ENCODE data around the gene A3GALT2. TPM values are rescaled to one million over a fixed set of nuclear protein-coding genes. Genes with fewer than 3 reads are reported as not detected.

A3GALT2 gene
- total RNA-seq, 1 experiment from 2014 or later: not detected

- no peak overlapping the region for H3K27ac Mint-ChIP-seq
- no peaks in the 10 kb centered on the region; the same call in 1 of the 2 replicates for H3K27me3 Mint-ChIP-seq (ENCODE audit: low read depth)
- no peak for ATAC-seq
- DNase-seq (ENCODE audit: low spot score): no peak
- H3K4me3 Mint-ChIP-seq: no peak overlapping the region
- ChIA-PET POLR2A (no interaction called here), CTCF (interaction anchor here (0.7 to 2.9 kb wide), 6 partner anchors 11 to 266 kb away, joined by 3 to 13 read pairs (median 4); no protein-coding TSS in a partner anchor)
- H3K36me3 Mint-ChIP-seq: no peaks in the 10 kb centered on the region
- no peaks in the 10 kb centered on the region for H3K9me3 Mint-ChIP-seq
- H3K4me1 Mint-ChIP-seq: no peaks in the 10 kb centered on the region
- TF ChIP-seq ZNF671 (CRISPR knock-in tag; IDR thresholded peaks at IDR 0.05): no peak
- TF ChIP-seq E2F5 (CRISPR knock-in tag; IDR thresholded peaks at IDR 0.05): no peak
- no peak for TF ChIP-seq NR2C2 (CRISPR knock-in tag; IDR thresholded peaks at IDR 0.05)
- no peak for TF ChIP-seq NR3C1 (CRISPR knock-in tag; conservative IDR thresholded peaks at IDR 0.05; ENCODE audit: low read depth)
- no peak for TF ChIP-seq ZMAT4 (CRISPR knock-in tag; IDR thresholded peaks at IDR 0.05)
- TF ChIP-seq MLX (CRISPR knock-in tag; IDR thresholded peaks at IDR 0.05): no peak
- no peak for TF ChIP-seq ZNF121 (CRISPR knock-in tag; IDR thresholded peaks at IDR 0.05)
- no peak for TF ChIP-seq ATF2 (CRISPR knock-in tag; IDR thresholded peaks at IDR 0.05; ENCODE audit: borderline replicate concordance, low read depth)
- no peak for TF ChIP-seq PREB (CRISPR knock-in tag; IDR thresholded peaks at IDR 0.05; ENCODE audit: borderline replicate concordance)
Observed at GRCh38 chr1:33323663-33324477, 3.0 kb upstream of the A3GALT2 start.

- Mint-ChIP-seq H3K36me3 (no peaks in the 10 kb centered on the region), H3K27ac (no peak overlapping the region), H3K4me1 (no peaks in the 10 kb centered on the region), H3K9me3 (no peaks in the 10 kb centered on the region), H3K4me3 (no peak overlapping the region), H3K27me3 (ENCODE audit: low read depth) (peaks cover 3% of the 10 kb centered on the region)
- DNase-seq (ENCODE audit: low spot score) (no peak), ATAC-seq (no peak)
- ChIA-PET POLR2A (no interaction called here), CTCF (interaction anchor here (1.0 to 2.9 kb wide), 5 partner anchors 10 to 133 kb away, joined by 3 to 13 read pairs (median 5); no protein-coding TSS in a partner anchor)
- TF ChIP-seq ERG (CRISPR knock-in tag; IDR thresholded peaks at IDR 0.05) (no peak), KAT7 (CRISPR knock-in tag; IDR thresholded peaks at IDR 0.05; ENCODE audit: borderline replicate concordance) (no peak), JUN (CRISPR knock-in tag; IDR thresholded peaks at IDR 0.05) (no peak), HMGA2 (CRISPR knock-in tag; IDR thresholded peaks at IDR 0.05) (no peak), FOXP1 (CRISPR knock-in tag; IDR thresholded peaks at IDR 0.05; ENCODE audit: borderline replicate concordance) (no peak), IRF2 (CRISPR knock-in tag; IDR thresholded peaks at IDR 0.05; ENCODE audit: borderline replicate concordance, low read depth) (no peak), NFATC4 (CRISPR knock-in tag; IDR thresholded peaks at IDR 0.05) (no peak)
Observed at GRCh38 chr1:33322870-33323585, 2.1 kb upstream of the A3GALT2 start.

Measured in WTC11 (cell line).